Choroid plexus epithelial cell (primary cell): ENCODE results near the gene FRMPD1.

ENCODE experiments used
- DNase-seq: peaks from one replicate; pipeline ENCODE4 v3.0.0-alpha.2; 2010; ENCODE audit warnings: low read depth
- H3K4me3 ChIP-seq: 2 replicates; pipeline ENCODE4 v1.5.1; 2011; ENCODE audit warnings: low read depth, mild to moderate bottlenecking, control low read depth, low read length, moderate library complexity
- CTCF ChIP-seq: conservative IDR thresholded peaks from 2 replicates; pipeline ENCODE4 v1.5.1; 2011; ENCODE audit warnings: low read depth, mild to moderate bottlenecking, control low read depth, inconsistent platforms, low read length, moderate library complexity

FRMPD1 gene

GRCh38 chr9:37635808-37636207, 14.9 kb upstream of the FRMPD1 start:
- H3K4me3 ChIP-seq, result no peak overlapping the region
- no peak for TF ChIP-seq CTCF
- no peak for DNase-seq

GRCh38 chr9:37636511-37637448, 14.0 kb upstream of the FRMPD1 start:
- DNase-seq, result no peak
- TF ChIP-seq CTCF, result no peak
- no peak overlapping the region for H3K4me3 ChIP-seq

- H3K4me3 ChIP-seq, result no peak overlapping the region
- TF ChIP-seq CTCF, result no peak
- DNase-seq, result peak; percentile 38
Measured at GRCh38 chr9:37639109-37639762, 11.5 kb upstream of the FRMPD1 start.

GRCh38 chr9:37639841-37640240, 10.9 kb upstream of the FRMPD1 start:
- no peak for TF ChIP-seq CTCF
- DNase-seq, result no peak
- H3K4me3 ChIP-seq, result no peak overlapping the region

- H3K4me3 ChIP-seq, result no peak overlapping the region
- TF ChIP-seq CTCF, result no peak
- DNase-seq, result no peak
Measured at GRCh38 chr9:37640246-37640645, 10.5 kb upstream of the FRMPD1 start.

GRCh38 chr9:37641331-37641730, 9.4 kb upstream of the FRMPD1 start:
- TF ChIP-seq CTCF, result no peak

GRCh38 chr9:37643214-37643613, 7.5 kb upstream of the FRMPD1 start:
- TF ChIP-seq CTCF, result no peak
- no peak for DNase-seq
- no peak overlapping the region for H3K4me3 ChIP-seq

More at GRCh38 chr9:37641331-37641730, 9.4 kb upstream of the FRMPD1 start:
- DNase-seq, result no peak
- no peak overlapping the region for H3K4me3 ChIP-seq
